Stomach (tissue), 9 donors: ENCODE measurements around the gene TMEM91. TPM values are rescaled to one million over a fixed set of nuclear protein-coding genes. Genes with fewer than 3 reads are reported as not detected.

ENCODE experiments used
- DNase-seq, 2 donors: peaks; one replicate each; pipeline versions ENCODE4 v3.0.0 to v3.0.0-alpha.2; 2013 to 2019
- H3K27ac ChIP-seq, 5 donors: fragments of 200-600 bp in 4 of 5; sonication (generic) in 4 of 5; one replicate each; pipeline ENCODE4 v1.5.1; 2013 to 2019; ENCODE audit warnings: mild to moderate bottlenecking in 1 of 5, moderate library complexity in 1 of 5
- H3K27me3 ChIP-seq, 3 donors: fragments of 200-600 bp; sonication (generic); one replicate each; pipeline ENCODE4 v1.5.1; 2017 to 2019; ENCODE audit warnings: mixed run types in 1 of 3
- H3K36me3 ChIP-seq, 4 donors: fragments of 200-600 bp; sonication (generic); 1 replicate in 3 of 4; 2 replicates in 1 of 4; pipeline ENCODE4 v1.5.1; 2016 to 2019
- H3K4me1 ChIP-seq, 4 donors: fragments of 200-600 bp; sonication (generic); one replicate each; pipeline ENCODE4 v1.5.1; 2016 to 2019
- H3K4me3 ChIP-seq, 4 donors: fragments of 200-600 bp; sonication (generic) in 3 of 4; one replicate each; pipeline ENCODE4 v1.5.1; 2016 to 2019; ENCODE audit warnings: mild to moderate bottlenecking in 1 of 4
- H3K9me3 ChIP-seq, 4 donors: fragments of 200-600 bp; sonication (generic); one replicate each; pipeline ENCODE4 v1.5.1; 2016 to 2019
- POLR2A ChIP-seq, 4 donors: fragments of 450-650 bp; IDR thresholded peaks; one replicate each; pipeline ENCODE4 v1.6.1; 2016; ENCODE audit warnings: antibody characterized with exemption in 4 of 4, control low read depth in 2 of 4, mild to moderate bottlenecking in 1 of 4, moderate library complexity in 1 of 4
- POLR2AphosphoS5 ChIP-seq, 3 donors: sonication (generic); formaldehyde crosslinking; IDR thresholded peaks; one replicate each; pipeline ENCODE4 v1.6.1; 2016; ENCODE audit warnings: antibody characterized with exemption in 3 of 3
- WGBS, 5 donors: extraction: QIAGEN DNeasy Blood & Tissue Kit in 3 of 5; methylation state at CpG; one replicate each; pipeline versions ENCODE4 v1.1.5 to v1.1.7; 2013 to 2018; 5-methylcytosine and 5-hydroxymethylcytosine counted together
- intact Hi-C: fragments of 100-400 bp; cut with DNase I; formaldehyde crosslinking; loops from one replicate; pipeline ENCODE4 v1.15.1; 2023; ENCODE audit warnings: low total_unique reads
- polyA plus RNA-seq, 3 donors: library from polyadenylated mRNA; stranded (reverse); fragments of 200-250 nt; gene quantifications; one replicate each; pipeline ENCODE4 v1.2.3, GENCODE V29; 2013
- total RNA-seq, 5 donors: library from RNA; depleted of rRNA; stranded (reverse); fragments of >200 nt; gene quantifications; one replicate each; pipeline versions ENCODE4 v1.1.0 to v1.2.3, GENCODE V29; 2014 to 2016
- TF ChIP-seq, protein P1 (sequence below), 7 experiments: fragments of 450-650 bp in 4 of 7; fragments of 200-600 bp in 3 of 7; sonication (generic) in 3 of 7; IDR thresholded peaks; one replicate each; pipeline ENCODE4 v1.5.1; 2016 to 2019; ENCODE audit warnings: antibody characterized with exemption in 7 of 7, control low read depth in 2 of 7, mild to moderate bottlenecking in 1 of 7
- donor health status: healthy with polysubstance abuse.
- donor health status: Bipolar disorder and iron deficiency.
- donor health status: healthy.

The TMEM91 gene
- total and polyA plus RNA-seq, 8 donors: 2.3 to 76.3 (median 18.6) TPM

DNA sequence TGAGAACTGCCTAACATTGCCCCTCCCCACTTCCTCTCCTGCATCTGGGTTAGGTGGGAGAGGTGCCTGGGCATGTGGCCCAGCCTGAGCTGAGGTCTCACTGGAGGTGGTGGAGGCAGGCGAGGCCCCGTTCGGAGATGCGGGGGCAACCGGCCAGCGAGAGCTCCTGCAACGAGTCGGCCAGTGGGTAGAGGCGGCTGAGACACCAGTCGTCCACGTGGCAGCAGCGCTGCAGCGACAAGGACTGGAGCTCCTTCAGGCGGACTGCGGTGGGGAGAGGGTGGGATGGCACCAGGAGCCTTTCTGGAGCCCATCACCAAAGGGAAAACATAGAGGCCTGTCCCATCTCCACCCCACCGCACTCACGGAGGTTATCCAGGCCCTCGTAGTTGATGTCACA is 56.8 kb downstream of the TMEM91 start:
- peaks cover 8 to 13% (median 12%) of the 10 kb centered on the region in 4 donors for H3K4me1 ChIP-seq
- DNase-seq: no peak
- intact Hi-C loops: no loop called here

More for the DNA sequence above, 56.8 kb downstream of the TMEM91 start:
- Histone ChIP-seq H3K36me3 (peaks cover 29 to 77% (median 74%) of the 10 kb centered on the region in 4 donors), H3K27ac (no peak overlapping the region), H3K9me3 (no peaks in the 10 kb centered on the region), H3K4me3 (no peak overlapping the region), H3K27me3 (no peaks in the 10 kb centered on the region)
- 85 to 92% (median 89%) methylated on average over 12 to 18 of the region's 18 CpGs for WGBS, 5 donors
- TF ChIP-seq, protein P1, sequence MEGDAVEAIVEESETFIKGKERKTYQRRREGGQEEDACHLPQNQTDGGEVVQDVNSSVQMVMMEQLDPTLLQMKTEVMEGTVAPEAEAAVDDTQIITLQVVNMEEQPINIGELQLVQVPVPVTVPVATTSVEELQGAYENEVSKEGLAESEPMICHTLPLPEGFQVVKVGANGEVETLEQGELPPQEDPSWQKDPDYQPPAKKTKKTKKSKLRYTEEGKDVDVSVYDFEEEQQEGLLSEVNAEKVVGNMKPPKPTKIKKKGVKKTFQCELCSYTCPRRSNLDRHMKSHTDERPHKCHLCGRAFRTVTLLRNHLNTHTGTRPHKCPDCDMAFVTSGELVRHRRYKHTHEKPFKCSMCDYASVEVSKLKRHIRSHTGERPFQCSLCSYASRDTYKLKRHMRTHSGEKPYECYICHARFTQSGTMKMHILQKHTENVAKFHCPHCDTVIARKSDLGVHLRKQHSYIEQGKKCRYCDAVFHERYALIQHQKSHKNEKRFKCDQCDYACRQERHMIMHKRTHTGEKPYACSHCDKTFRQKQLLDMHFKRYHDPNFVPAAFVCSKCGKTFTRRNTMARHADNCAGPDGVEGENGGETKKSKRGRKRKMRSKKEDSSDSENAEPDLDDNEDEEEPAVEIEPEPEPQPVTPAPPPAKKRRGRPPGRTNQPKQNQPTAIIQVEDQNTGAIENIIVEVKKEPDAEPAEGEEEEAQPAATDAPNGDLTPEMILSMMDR (IDR thresholded peaks at IDR 0.05): no peak
- no peak for TF ChIP-seq POLR2AphosphoS5 (IDR thresholded peaks at IDR 0.05)
- TF ChIP-seq POLR2A (IDR thresholded peaks at IDR 0.05): no peak

Other genes starting within 250 kb of the TMEM91 start
- gene CYP2S1, start 183.3 kb upstream of the TMEM91 start, total RNA-seq: 10 to 100 TPM; 13.4 to 85.3 (median 39.7) TPM
- 10 to 100 TPM in 2 of 3 donors, 1 to 10 TPM in 1; 7.9 to 19.9 (median 15.5) TPM for gene CYP2S1, start 183.3 kb upstream of the TMEM91 start, polyA plus RNA-seq
- gene AXL, start 157.3 kb upstream of the TMEM91 start, total RNA-seq: 10 to 100 TPM; 14.8 to 48.7 (median 38.9) TPM
- 1 to 10 TPM; 6.1 to 8.4 (median 7.0) TPM for gene AXL, start 157.3 kb upstream of the TMEM91 start, polyA plus RNA-seq
- gene HNRNPUL1, start 112.2 kb upstream of the TMEM91 start, total RNA-seq: 100 to 1,000 TPM in 3 of 5 donors, 10 to 100 TPM in 2; 47.8 to 319 (median 104) TPM
- 10 to 100 TPM; 64.2 to 89.0 (median 84.0) TPM for gene HNRNPUL1, start 112.2 kb upstream of the TMEM91 start, polyA plus RNA-seq
- gene CCDC97, start 66.4 kb upstream of the TMEM91 start, total RNA-seq: 10 to 100 TPM in 3 of 5 donors, 1 to 10 TPM in 2; 2.2 to 62.6 (median 19.7) TPM
- 10 to 100 TPM in 2 of 3 donors, 1 to 10 TPM in 1; 9.8 to 13.7 (median 13.0) TPM for gene CCDC97, start 66.4 kb upstream of the TMEM91 start, polyA plus RNA-seq
- gene TGFB1, start 22.6 kb upstream of the TMEM91 start, total RNA-seq: 10 to 100 TPM in 3 of 5 donors, 1 to 10 TPM in 2; 1.3 to 54.3 (median 13.6) TPM
- gene TGFB1, start 22.6 kb upstream of the TMEM91 start, polyA plus RNA-seq: 10 to 100 TPM; 10.2 to 15.6 (median 15.4) TPM
- gene B9D2, start 12.4 kb upstream of the TMEM91 start, total RNA-seq: 10 to 100 TPM in 1 of 5 donors, 1 to 10 TPM in 2, under 1 TPM in 1, not detected in 1; 0.58 to 20.3 (median 5.3) TPM
- gene B9D2, start 12.4 kb upstream of the TMEM91 start, polyA plus RNA-seq: 10 to 100 TPM in 2 of 3 donors, 1 to 10 TPM in 1; 9.2 to 17.4 (median 10.7) TPM
- gene EXOSC5, start 20.8 kb downstream of the TMEM91 start, total RNA-seq: 100 to 1,000 TPM in 1 of 5 donors, 10 to 100 TPM in 3, 1 to 10 TPM in 1; 4.8 to 131 (median 18.7) TPM
- gene EXOSC5, start 20.8 kb downstream of the TMEM91 start, polyA plus RNA-seq: 10 to 100 TPM; 21.8 to 48.0 (median 26.0) TPM
- gene BCKDHA, start 21.3 kb downstream of the TMEM91 start, total RNA-seq: 10 to 100 TPM in 4 of 5 donors, 1 to 10 TPM in 1; 1.8 to 55.4 (median 23.0) TPM
- 10 to 100 TPM; 48.7 to 80.6 (median 50.9) TPM for gene BCKDHA, start 21.3 kb downstream of the TMEM91 start, polyA plus RNA-seq
- 100 to 1,000 TPM in 1 of 5 donors, 1 to 10 TPM in 1, under 1 TPM in 1, not detected in 2; 0.92 to 158 (median 1.7) TPM for gene B3GNT8, start 50.8 kb downstream of the TMEM91 start, total RNA-seq
- 1 to 10 TPM; 4.6 to 9.9 (median 6.1) TPM for gene B3GNT8, start 50.8 kb downstream of the TMEM91 start, polyA plus RNA-seq
- gene DMAC2, start 63.4 kb downstream of the TMEM91 start, total RNA-seq: 10 to 100 TPM in 4 of 5 donors, 1 to 10 TPM in 1; 8.2 to 50.0 (median 36.4) TPM
- gene DMAC2, start 63.4 kb downstream of the TMEM91 start, polyA plus RNA-seq: 10 to 100 TPM; 44.1 to 50.9 (median 48.1) TPM
- not detected for gene ERICH4, start 66.6 kb downstream of the TMEM91 start, total RNA-seq
- gene ERICH4, start 66.6 kb downstream of the TMEM91 start, polyA plus RNA-seq: not detected
- gene CEACAM21, start 199.6 kb downstream of the TMEM91 start, total RNA-seq: 1 to 10 TPM in 1 of 5 donors, not detected in 4; 2.0 TPM
- 1 to 10 TPM in 1 of 3 donors, under 1 TPM in 1, not detected in 1; 0.63 to 6.1 TPM for gene CEACAM21, start 199.6 kb downstream of the TMEM91 start, polyA plus RNA-seq